ENCODE results near the gene PRDM16.
"Not testable (repeated sequence)": the region's sequence is repeated elsewhere in the genome, so short reads cannot be mapped to it uniquely, and the experiment has no call there.

PRDM16 gene

GRCh38 chr1:3148171-3148570 is 79.2 kb downstream of the PRDM16 start:
- DNase-seq: no peak

GRCh38 chr1:3149277-3149676 is 80.3 kb downstream of the PRDM16 start:
- DNase-seq: no peak

- DNase-seq: no peak
Measured at GRCh38 chr1:3151456-3151855, 82.5 kb downstream of the PRDM16 start.

GRCh38 chr1:3152143-3152542 is 83.1 kb downstream of the PRDM16 start:
- no peak for DNase-seq

- no peak for DNase-seq
Measured at GRCh38 chr1:3153197-3153596, 84.2 kb downstream of the PRDM16 start.

- DNase-seq: no peak
Measured at GRCh38 chr1:3153902-3154795, 85.1 kb downstream of the PRDM16 start.

- DNase-seq: peak; percentile 71
Measured at GRCh38 chr1:3155056-3155925, 86.3 kb downstream of the PRDM16 start.

- DNase-seq: no peak
Measured at GRCh38 chr1:3155926-3156220, 86.9 kb downstream of the PRDM16 start.

GRCh38 chr1:3156936-3157335 is 87.9 kb downstream of the PRDM16 start:
- no peak for DNase-seq

- DNase-seq: no peak
Measured at GRCh38 chr1:3158347-3158746, 89.3 kb downstream of the PRDM16 start.

- DNase-seq: no peak
Measured at GRCh38 chr1:3159121-3159520, 90.1 kb downstream of the PRDM16 start.

GRCh38 chr1:3159996-3160395 is 91.0 kb downstream of the PRDM16 start:
- DNase-seq: no peak

- DNase-seq: no peak
Measured at GRCh38 chr1:3160647-3161145, 91.7 kb downstream of the PRDM16 start.

- DNase-seq: no peak
Measured at GRCh38 chr1:3161176-3161840, 92.3 kb downstream of the PRDM16 start.

GRCh38 chr1:3162322-3162882 is 93.4 kb downstream of the PRDM16 start:
- DNase-seq: no peak

- DNase-seq: no peak
Measured at GRCh38 chr1:3163356-3163755, 94.4 kb downstream of the PRDM16 start.

- DNase-seq: no peak
Measured at GRCh38 chr1:3164671-3165070, 95.7 kb downstream of the PRDM16 start.

GRCh38 chr1:3165189-3165588 is 96.2 kb downstream of the PRDM16 start:
- DNase-seq: not testable (repeated sequence)

- no peak for DNase-seq
Measured at GRCh38 chr1:3166206-3166918, 97.4 kb downstream of the PRDM16 start.

- DNase-seq: no peak
Measured at GRCh38 chr1:3167255-3167654, 98.3 kb downstream of the PRDM16 start.

GRCh38 chr1:3168678-3169077 is 99.7 kb downstream of the PRDM16 start:
- DNase-seq: no peak

GRCh38 chr1:3169665-3170356 is 100.8 kb downstream of the PRDM16 start:
- DNase-seq: no peak

Measured in hematopoietic multipotent progenitor cell treated with erythropoietin and hydrocortisone succinate and interleukin-3 and kit ligand, for 4 days (in vitro differentiated cells).